OCI-LY3 (cell line): ENCODE results near the gene NRSN2.

Source experiments
- EZH2phosphoT487 ChIP-seq: fragments of 200-600 bp; shearing (Covaris generic); IDR thresholded peaks from 2 replicates; pipeline ENCODE4 v1.6.1; 2018; ENCODE audit warnings: antibody characterized with exemption, mixed run types, low read depth
- TF ChIP-seq, protein P1 (sequence below): fragments of 200-600, 300-600 bp; sonication (generic); IDR thresholded peaks from 2 replicates; pipeline ENCODE4 v1.5.1; 2014; ENCODE audit warnings: antibody characterized with exemption, low read length, low read depth

DNA sequence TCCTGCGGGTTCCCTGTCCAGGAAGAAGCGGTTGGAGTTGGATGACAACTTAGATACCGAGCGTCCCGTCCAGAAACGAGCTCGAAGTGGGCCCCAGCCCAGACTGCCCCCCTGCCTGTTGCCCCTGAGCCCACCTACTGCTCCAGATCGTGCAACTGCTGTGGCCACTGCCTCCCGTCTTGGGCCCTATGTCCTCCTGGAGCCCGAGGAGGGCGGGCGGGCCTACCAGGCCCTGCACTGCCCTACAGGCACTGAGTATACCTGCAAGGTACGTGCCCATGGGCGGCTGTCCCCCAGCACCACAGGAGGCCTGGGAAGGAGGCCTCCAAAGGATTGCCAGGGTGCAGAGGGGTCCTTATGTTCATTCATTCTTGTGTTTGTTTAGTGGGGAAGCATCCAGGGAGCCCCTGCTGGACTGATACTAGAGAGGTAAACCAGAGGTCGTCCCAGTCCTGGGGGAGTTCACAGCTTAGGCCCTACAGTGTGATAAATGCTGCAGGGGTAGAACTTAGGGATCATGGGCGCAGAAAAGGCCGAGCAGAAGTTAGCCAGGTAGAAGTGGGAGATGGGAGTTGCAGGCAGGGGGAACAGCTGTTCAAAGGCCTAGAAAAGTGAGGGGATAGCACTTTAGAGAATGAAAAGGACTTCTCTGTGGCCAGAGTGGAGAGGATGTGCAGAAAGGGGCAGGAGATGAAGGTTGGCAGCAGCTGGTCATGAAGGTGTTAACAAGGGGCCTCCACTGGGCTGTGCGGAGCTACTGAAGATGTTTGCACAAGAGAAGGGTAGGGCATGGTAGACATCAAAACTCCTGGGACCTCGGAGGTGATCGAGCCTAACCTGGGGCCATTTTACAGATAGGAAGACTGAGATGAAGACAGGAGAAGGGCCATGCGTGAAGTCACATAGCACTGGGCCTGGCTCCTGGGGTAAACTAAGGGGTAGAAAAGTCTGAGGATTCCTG, 41.4 kb downstream of the NRSN2 start:
- TF ChIP-seq, protein P1, sequence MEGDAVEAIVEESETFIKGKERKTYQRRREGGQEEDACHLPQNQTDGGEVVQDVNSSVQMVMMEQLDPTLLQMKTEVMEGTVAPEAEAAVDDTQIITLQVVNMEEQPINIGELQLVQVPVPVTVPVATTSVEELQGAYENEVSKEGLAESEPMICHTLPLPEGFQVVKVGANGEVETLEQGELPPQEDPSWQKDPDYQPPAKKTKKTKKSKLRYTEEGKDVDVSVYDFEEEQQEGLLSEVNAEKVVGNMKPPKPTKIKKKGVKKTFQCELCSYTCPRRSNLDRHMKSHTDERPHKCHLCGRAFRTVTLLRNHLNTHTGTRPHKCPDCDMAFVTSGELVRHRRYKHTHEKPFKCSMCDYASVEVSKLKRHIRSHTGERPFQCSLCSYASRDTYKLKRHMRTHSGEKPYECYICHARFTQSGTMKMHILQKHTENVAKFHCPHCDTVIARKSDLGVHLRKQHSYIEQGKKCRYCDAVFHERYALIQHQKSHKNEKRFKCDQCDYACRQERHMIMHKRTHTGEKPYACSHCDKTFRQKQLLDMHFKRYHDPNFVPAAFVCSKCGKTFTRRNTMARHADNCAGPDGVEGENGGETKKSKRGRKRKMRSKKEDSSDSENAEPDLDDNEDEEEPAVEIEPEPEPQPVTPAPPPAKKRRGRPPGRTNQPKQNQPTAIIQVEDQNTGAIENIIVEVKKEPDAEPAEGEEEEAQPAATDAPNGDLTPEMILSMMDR: no peak
- TF ChIP-seq EZH2phosphoT487: no peak
